Kasumi-1 (cell line): ENCODE data around the gene NTN4.
"Not testable (repeated sequence)": the region's sequence is repeated elsewhere in the genome, so short reads cannot be mapped to it uniquely, and the experiment has no call there.

Experiments
- DNase-seq, 2 experiments: peaks; one replicate each; lab custom pipeline; 2025; lab: John Stamatoyannopoulos, UW

The NTN4 gene

GRCh38 chr12:95658386-95658785, 132.2 kb downstream of the NTN4 start:
- no peak for DNase-seq

- not testable (repeated sequence) for DNase-seq
Measured at GRCh38 chr12:95654665-95655064, 135.9 kb downstream of the NTN4 start.

DNA sequence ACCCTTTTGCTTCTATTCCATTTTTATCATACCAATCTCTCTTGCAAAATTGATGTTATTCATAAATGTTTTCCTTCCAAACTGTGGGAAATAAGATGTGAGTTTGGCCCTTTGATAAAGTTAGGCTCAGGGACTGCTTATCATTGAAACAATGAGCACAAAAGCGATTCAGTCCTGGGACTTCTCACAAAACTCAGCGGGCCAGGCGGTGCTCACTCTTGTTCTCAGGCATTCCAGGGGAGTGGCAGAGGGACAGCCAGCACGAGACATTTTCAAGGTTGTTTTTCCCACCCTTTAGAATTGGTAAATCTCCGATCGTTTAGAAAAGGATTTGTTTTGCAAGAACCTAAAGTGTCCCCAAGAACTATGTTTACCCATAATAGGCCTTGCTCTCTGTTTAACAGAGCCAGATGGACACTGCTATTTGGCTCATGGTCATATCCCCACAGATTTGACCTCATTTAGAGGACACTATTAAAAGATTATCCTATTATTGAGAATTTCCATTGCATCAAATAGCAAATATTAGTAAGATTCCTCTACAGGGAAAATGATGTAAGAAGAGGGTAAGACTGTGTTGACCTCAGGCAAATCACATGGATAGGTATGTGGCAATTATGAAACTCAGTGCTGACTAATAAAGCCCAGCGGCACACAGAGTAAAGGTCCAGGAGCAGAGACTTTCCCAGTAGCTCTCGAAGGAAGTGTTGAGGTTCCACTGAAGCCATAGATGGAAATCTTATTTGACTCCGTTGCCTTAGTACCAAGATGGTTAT, 136.6 kb downstream of the NTN4 start:
- no peak for DNase-seq

- no peak for DNase-seq
Measured at GRCh38 chr12:95651681-95652080, 138.9 kb downstream of the NTN4 start.

GRCh38 chr12:95648990-95649791, 141.4 kb downstream of the NTN4 start:
- no peak for DNase-seq

- no peak for DNase-seq
Measured at GRCh38 chr12:95646781-95647190, 143.8 kb downstream of the NTN4 start.

DNA sequence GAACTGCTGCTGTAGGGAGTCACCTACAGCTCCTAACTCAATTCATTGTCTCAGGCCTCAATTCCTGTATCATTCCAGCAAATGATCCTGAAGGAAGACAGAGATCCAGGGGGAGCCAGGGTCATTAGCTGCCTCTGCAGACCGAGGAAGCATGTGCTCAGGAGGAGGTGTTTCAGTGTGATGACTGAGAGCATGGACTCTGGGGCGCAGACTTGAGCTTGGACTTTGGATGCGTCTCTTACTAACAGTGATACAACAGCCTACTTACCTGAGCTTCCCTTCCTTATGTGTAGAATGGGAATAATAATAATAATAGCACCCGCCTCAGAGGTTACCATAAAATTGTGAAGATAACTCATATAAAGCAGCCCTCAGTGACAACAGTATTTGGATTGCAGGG, 147.3 kb downstream of the NTN4 start:
- DNase-seq, result no peak

- DNase-seq, result no peak
Measured at GRCh38 chr12:95642583-95642982, 148.0 kb downstream of the NTN4 start.

- DNase-seq, result no peak
Measured at GRCh38 chr12:95641299-95641952, 149.1 kb downstream of the NTN4 start.

DNA sequence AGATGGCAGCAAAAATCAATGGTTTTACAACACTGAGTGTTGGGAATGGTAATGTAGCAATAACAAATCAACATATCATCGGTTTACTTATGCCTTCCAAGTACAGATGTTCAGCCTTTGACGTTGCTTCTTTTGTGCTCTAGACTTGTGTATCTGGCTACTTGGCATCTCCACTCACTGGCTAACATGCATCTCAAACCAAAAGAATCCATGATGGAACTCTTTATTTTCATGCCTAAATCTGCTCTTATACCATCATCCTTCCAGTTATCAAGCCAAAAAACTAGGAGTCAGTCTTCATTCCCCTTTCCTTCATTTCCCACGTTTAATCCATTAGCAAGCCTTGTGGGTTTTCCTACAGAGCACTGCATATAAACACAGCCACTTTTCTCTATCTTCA, 150.0 kb downstream of the NTN4 start:
- DNase-seq, result no peak

DNA sequence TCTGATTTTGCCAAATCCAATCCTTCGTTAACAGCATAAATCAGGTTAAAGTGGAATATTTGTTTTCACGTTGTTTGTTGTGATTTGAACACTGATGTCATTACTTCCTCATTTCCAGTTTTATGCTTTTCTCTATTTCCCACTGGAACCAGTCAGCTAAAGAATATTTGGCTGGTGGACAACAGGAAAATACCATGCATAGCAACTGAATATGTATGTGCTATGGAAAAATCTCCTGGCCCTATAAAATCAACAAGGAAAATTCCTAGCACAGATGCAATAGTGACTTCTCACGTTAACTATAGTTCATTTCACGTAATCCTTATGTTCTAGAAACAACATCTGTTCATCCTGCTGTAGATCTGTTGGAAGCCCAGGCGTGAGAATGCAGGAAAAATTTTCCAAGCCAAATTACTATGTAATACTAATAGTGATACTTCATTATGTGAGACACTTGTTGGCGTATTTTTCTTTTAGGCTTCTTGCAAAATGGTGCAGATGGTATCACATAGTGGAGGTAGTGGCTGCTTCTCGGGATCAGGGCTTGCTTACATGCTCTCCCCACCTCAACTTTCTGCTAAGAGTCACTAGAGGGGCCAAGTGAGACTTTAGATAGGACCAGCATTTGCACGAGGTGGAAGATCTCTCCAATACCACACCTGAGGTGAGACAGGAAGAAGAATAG, 153.0 kb downstream of the NTN4 start:
- DNase-seq, result no peak

GRCh38 chr12:95637010-95637409, 153.6 kb downstream of the NTN4 start:
- no peak for DNase-seq

GRCh38 chr12:95634622-95635621, 155.6 kb downstream of the NTN4 start:
- no peak for DNase-seq

- no peak for DNase-seq
Measured at GRCh38 chr12:95633732-95634465, 156.7 kb downstream of the NTN4 start.

DNA sequence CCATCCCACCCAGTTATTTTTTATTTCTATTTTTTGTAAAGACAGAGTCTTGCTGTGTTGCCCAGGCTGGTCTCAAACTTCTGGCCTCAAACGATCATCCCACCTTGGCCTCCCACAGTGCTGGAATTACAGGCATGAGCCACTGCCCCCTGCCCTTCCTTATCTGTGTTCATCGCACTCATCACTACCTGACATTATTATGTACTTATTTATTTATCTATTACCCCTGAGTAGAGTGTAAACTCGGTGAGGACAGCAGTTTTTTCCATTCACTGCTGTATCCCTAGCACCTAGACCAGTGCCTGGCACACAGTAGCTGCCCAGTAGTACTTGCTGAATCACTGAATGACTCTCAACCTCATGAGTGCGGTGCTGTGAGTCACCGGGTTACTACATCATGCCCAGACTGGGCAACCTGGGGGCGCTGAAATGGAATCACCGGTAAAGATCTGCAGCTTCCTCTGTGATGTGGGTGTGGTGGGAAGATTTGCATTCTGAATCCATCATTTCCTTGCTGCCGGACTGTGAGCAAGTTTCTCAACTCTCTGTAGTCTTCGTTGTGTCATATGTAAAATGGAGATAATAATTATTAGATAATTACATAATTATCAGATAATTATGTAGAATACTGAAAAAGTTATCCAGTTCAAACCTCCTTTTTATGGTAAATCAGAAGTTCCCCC, 157.4 kb downstream of the NTN4 start:
- DNase-seq, result no peak

GRCh38 chr12:95630496-95630895, 160.1 kb downstream of the NTN4 start:
- no peak for DNase-seq

DNA sequence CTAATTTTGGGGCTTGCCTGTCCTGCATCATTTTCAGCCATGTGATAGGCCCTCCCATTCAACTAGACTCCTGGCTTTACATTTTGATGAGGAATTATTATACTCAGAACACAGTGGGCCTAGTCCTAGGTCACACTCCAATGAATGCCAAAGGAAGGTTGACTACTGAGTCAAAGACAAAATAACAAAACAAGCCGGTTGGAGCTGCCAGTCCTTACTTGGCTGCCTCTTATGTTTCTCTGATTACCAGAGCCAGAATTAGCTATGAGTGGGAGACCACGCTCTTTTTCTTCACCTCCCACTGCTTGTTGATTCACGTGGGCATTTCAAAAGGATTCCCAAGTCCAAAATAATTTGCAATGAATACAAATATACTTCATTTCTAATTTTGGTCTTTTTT, 161.2 kb downstream of the NTN4 start:
- DNase-seq, result no peak

GRCh38 chr12:95626854-95627253, 163.7 kb downstream of the NTN4 start:
- no peak for DNase-seq

- no peak for DNase-seq
Measured at GRCh38 chr12:95625012-95625411, 165.6 kb downstream of the NTN4 start.

DNA sequence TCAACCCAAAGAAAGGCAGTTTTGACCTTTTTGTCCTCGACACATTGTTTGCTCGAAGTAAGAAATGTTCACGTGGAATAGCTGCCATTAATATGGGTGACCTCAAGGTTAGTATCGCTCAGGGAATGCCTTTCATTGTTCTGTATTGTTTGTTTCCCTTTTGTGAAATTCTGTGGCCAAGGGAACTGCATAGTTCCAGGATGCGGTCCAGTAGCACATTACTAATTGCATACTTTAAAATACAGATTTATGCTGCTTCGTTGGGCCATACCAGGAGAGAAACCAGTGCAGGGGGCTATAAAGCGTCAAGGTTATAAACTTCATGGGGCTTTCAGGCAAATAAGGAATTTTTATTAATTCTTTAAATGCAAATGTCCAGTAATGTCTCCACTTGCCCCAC, 166.0 kb downstream of the NTN4 start:
- DNase-seq, result no peak
